Cerebellar cortex (tissue), 1 donor: ENCODE measurements around the gene FN1.

ENCODE experiments used
- DNase-seq: peaks from one replicate; pipeline ENCODE4 v3.0.0-alpha.2; 2015; ENCODE audit warnings: low spot score

The FN1 gene

GRCh38 chr2:215435870-215436704, at the start of gene FN1:
TSS of gene FN1 (minus strand) at chr2:215436068. CDS start at chr2:215435802, 266 bp downstream.
- no peak for DNase-seq

DNA sequence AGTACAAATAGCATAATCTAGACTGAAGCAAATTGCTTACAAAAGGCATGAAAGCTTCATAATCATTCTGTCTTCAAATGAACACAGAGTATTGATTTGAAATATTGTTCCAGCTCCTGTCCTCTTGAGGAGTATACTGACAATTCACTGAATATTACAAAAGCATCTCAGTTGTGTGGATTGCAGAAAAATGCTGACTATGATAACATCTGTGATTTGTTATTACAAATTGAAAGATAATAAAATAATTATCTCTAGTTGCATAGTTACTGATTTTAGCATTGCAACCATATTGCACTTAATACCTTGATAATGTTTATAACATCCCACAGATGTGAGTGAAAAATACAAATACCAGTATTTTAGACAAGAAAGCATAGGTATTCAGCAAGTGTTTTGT, 49.2 kb upstream of the FN1 start:
- no peak for DNase-seq

- DNase-seq, result no peak
Measured at GRCh38 chr2:215484570-215484969, 48.7 kb upstream of the FN1 start.

DNA sequence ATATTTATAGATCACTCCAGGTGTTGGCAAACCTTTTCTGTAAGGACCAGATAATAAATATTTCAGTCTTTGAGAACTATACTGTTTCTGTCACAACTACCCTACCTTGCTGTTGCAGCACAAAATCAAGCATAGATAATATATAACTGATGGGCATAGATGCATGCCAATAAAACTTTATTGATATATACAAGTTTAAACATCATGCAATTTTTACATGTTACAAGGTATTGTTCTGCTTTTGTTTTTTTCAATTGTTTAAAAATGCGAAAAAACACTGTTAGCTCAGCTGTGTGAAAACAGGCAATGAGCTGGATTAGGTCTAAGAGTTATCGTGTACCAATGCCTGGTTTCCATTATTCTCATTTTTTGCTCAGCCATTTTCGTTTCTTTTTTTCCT, 47.6 kb upstream of the FN1 start:
- DNase-seq, result no peak

- DNase-seq, result no peak
Measured at GRCh38 chr2:215479536-215480240, 43.8 kb upstream of the FN1 start.

- DNase-seq, result no peak
Measured at GRCh38 chr2:215479121-215479520, 43.3 kb upstream of the FN1 start.

- no peak for DNase-seq
Measured at GRCh38 chr2:215476424-215476823, 40.6 kb upstream of the FN1 start.

DNA sequence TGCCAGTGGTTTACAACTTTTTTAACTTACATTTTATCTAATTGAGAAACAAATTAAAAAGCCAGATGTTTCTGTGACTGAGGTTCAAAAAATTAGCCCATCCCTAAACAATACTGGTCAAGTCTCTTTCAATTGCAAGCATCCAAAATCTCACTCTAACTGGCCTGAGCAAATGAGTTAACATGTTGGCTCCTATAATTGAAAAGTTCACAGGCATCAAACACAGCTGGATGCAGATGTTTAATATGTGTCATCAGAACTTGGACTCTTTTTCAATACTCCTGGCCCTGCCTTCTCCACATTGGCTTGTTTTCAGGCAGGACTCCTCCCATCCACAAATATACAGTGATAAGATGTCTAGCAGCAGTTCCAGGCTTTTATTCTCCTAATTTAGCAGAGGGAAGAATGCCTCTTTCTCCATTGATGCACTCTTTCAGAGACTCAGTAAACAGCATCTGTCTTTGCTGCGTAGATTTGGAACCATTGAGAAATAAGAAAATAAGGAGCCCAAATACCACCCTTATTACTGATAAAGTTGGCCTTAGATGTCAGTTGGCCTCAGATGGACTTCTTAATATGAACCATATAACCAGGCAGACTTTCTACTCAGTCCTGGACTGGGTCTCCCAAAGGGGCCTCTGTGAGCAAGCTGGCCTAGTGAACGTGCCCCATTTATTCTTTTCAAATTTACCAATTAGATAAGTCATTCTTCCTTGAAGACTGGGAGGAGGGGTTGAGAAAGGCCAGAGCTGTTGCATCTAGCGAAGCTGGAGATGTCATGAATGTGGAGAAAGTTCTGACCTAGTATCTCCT, 30.4 kb upstream of the FN1 start:
- no peak for DNase-seq

GRCh38 chr2:215465256-215465655, 29.4 kb upstream of the FN1 start:
- DNase-seq, result no peak

DNA sequence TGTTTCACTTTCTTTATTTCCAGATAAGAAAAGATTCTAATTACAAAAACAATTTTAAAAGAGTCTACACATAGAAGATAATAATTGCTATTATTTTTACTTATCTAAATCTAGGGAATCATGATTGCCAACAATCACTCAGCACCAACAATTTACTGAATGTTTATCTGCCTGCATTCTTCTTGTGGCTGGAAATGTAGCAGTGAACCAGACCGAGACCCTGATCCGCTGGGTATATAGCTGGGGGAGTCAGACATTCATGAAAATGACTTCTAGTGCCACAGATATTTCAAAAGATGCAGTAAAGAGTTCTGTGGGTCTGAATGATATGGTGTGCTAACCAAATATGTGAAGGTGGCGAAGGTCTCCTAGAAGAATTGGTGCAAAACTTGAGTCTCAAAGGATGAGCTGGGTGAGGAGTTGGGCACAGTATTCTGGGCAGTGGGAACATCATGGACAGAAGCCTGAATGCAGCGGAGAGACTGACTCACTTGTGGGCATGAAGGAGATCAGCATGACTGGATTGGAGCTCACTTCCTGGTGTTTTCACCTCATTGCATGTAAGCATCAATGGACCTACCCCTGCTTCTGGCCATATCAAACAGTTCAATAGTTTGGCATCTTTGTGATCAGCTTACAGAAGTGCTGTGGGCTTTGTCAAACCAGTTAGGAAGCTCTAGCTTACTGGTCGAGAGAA, 26.1 kb upstream of the FN1 start:
- no peak for DNase-seq

DNA sequence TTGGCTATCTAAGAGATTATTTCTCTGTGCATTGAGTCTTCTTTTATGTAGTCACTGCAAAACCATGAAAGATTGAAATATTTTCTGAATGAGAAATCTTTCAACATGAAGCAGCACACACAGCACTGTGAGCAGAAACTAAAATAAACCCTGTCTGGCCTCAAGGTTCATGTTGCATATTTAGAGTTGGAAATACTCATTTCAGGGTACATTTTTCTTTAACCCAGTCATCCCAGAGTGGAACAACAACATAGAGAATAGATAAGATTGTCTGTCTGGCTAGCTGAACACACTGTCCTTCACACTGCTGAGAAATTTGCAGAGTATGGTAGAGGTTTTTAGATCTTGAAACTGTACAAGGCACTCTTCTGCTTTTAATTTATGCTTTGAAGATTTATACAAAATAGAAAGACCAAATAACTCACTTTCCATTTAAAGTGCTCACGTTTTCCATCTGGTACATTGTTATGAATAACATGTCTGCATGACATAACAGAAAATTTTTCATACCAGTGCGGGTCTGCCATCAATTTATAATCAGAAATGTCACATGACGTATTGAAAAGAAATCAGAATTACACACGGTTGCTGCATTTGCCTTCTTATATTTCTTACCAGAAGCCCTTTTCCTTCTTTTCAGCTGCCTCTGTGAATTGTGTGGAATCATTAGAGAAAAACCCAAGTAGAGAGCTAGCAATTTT, 25.0 kb upstream of the FN1 start:
- no peak for DNase-seq

DNA sequence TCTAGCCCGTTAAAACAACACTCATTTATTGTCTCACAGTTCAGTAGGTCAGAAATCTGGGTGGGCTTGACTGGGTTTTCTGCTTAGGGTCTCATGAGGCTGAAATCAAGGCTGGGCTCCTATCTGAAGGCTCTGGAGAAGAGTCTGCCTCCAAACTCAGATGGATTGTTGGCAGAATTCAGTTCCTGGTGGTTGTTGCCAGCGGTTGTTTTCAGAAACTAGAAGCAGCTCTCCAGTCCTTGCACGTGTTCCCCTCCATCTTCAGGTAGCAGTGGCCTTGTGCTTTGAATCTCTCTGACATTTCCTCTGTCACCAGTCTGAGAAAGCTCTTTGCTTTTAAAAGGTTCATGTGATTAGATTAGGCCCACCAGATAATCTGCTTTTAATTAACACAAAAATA, 20.1 kb upstream of the FN1 start:
- DNase-seq, result no peak

GRCh38 chr2:215454519-215455246, 18.8 kb upstream of the FN1 start:
- peak; percentile 25 for DNase-seq

DNA sequence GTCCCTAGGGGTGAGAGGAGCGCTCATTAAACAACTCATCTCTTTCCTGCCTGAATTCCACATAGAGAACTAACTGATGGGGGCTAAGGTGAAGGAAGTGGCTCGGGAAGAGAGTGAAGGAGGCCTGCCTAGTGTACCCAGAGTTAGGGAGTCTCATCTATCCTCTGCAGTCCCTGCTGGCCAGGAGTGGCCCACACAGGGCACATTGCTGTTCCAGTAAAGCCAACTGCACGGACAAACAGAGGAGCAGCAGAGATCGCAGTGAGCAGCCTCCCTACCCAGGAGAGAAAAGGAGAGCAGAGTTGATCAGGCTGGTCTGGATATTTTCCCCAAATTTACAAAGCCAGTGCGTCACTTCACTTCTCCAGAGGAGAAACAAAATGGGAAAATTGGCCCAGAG, 16.9 kb upstream of the FN1 start:
- no peak for DNase-seq

- no peak for DNase-seq
Measured at GRCh38 chr2:215451012-215451756, 15.3 kb upstream of the FN1 start.

DNA sequence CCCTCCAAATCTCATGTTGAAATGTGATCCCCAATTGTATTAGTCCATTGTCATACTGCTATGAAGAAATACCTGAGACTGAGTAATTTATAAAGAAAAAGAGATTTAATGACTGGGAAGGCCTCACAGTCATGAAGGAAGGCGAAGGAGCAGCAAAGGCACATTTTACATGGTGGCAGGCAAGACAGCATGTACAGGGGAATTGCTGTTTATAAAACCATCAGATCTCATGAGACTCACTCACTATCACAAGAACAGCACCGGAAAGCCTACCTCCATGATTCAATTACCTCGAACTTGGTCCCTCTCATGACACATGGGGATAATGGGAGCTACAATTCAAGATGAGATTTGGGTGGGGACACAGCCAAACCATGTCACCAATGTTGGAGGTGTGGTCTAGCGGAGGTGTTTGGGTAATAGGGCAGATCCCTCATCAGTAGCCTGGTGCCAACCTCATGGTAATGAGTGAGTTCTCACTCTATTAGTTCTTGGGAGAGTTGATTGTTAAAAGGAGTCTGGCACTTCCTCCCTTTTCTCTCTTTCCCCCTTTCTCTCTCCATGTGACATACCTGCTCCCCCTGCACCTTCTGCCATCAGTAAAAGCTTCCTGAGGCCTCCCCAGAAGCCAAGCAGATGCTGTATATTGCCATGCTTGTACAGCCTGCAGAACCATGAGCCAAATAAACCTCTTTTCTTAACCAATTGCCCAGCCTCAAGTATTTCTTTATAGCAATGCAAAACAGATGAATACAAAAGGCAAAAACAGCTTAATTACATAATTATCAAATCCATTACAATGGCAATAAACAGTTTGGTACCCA, 14.5 kb upstream of the FN1 start:
- no peak for DNase-seq

DNA sequence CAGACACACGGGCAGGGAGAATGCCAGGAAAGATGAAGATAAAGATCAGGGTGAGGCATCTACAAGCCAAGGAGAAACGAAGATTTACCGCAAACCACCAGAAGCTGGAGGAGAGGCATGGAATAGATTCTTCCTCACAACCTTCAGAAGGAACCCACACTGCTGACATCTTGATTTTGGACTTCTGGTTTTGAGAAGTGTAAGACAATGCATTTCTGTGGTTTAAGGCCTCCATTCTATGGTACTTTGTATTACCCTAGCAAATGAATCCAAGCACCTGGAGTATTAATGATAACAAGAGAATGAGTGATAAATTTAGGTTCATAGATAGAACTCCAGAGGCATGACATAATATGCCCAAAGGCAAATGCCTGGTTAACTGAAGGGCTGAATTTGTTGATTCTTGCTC, 11.8 kb upstream of the FN1 start:
- no peak for DNase-seq

- no peak for DNase-seq
Measured at GRCh38 chr2:215447056-215447455, 11.2 kb upstream of the FN1 start.

GRCh38 chr2:215442401-215442787, 6.5 kb upstream of the FN1 start:
- no peak for DNase-seq
